Mesodermal cell (in vitro differentiated cells): ENCODE data around the gene GLB1L.

ENCODE experiments used
- H3K27ac ChIP-seq: 2 replicates; pipeline ENCODE4 v1.7.0; 2013; ENCODE audit warnings: mild to moderate bottlenecking, low read depth, low read length, moderate library complexity; ENCODE audit not compliant: severe bottlenecking
- H3K36me3 ChIP-seq: 2 replicates; pipeline ENCODE4 v1.7.1; 2013; ENCODE audit warnings: mild to moderate bottlenecking, low read length, moderate library complexity; ENCODE audit not compliant: control insufficient read depth, insufficient read depth
- H3K4me1 ChIP-seq: one replicate; pipeline ENCODE4 v1.7.1; 2013; ENCODE audit warnings: mild to moderate bottlenecking, low read length; ENCODE audit not compliant: insufficient read depth, control insufficient read depth, poor library complexity, severe bottlenecking
- H3K4me3 ChIP-seq: 2 replicates; pipeline ENCODE4 v1.7.0; 2013; ENCODE audit warnings: low read length, control low read depth, mild to moderate bottlenecking; ENCODE audit not compliant: insufficient read depth, poor library complexity, severe bottlenecking; ENCODE audit errors: extremely low read depth
- H3K9me3 ChIP-seq: 2 replicates; pipeline ENCODE4 v1.7.1; 2013; ENCODE audit warnings: mild to moderate bottlenecking, low read length, moderate library complexity; ENCODE audit not compliant: control insufficient read depth
- WGBS, 2 experiments: methylation state at CpG; one replicate each; pipeline ENCODE4 v1.1.5; 2013; ENCODE audit warnings: missing lambda C conversion rate in 2 of 2; ENCODE audit not compliant: insufficient coverage in 2 of 2; 5-methylcytosine and 5-hydroxymethylcytosine counted together

GLB1L gene

DNA sequence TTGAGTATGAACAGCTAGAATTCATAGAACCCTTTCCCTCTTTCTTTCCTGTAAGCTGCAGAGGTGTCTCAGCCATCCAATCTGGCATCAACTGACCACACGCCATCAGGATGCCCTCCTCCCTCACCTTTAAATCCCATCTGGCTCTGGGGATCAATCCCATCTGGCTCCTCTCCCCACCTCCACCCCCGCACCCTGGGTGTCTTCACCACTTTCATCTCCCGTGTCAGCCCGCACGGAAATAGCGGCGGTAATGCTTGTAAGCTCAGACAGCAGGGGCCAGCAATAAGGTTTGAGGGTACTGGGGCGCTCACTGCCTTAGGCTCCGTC is 7.3 kb upstream of the GLB1L start:
- H3K9me3 ChIP-seq: no peaks in the 10 kb centered on the region
- no peak overlapping the region for H3K27ac ChIP-seq
- 11 to 19% methylated on average over 9 of the region's 9 CpGs for WGBS, 2 experiments
- H3K4me1 ChIP-seq: peaks cover 38% of the 10 kb centered on the region
- no peak overlapping the region for H3K4me3 ChIP-seq
- peaks cover 9% of the 10 kb centered on the region for H3K36me3 ChIP-seq

DNA sequence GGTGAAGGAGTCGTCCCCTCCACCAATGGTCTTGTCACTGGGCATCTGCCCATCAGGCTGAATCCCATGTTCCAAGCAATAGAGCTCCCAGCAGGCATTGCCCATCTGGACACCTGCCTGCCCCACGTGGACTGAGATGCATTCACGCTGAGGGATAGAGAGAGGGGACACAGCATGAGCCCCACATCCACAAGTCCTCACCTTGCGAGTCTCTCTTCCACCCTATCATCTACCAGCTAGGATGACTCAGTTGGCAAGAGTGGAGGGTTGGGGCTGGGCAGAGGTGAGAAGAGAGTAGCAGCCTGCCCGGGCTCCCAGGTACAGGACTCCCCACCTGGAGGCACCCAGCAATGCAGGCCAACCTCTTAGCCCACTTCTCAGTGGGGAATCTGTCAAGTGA is 6.8 kb upstream of the GLB1L start:
- Histone ChIP-seq H3K4me3 (no peak overlapping the region), H3K36me3 (peaks cover 14% of the 10 kb centered on the region), H3K4me1 (peaks cover 38% of the 10 kb centered on the region), H3K9me3 (no peaks in the 10 kb centered on the region), H3K27ac (no peak overlapping the region)
- WGBS, 2 experiments: 51 to 60% methylated on average over 2 to 4 of the region's 5 CpGs

DNA sequence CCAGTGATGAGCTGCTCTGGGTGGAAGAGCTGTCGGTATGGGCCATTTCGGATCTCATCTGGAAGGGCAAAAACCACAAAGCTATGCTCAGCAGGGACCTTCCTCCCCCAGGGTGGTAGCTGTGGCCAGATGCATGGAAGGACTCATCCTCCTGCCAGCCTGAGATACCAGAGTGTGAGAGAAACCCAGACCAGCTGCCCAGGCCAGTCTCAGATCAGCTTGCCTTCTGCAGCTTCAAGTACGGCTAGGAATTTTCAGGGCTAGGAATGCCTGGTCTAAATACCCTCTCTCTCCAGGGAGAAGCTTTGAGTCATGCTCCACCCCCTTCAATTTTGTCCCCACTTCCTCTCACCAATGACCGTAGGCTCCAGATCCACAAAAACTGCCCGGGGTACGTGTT is 6.4 kb upstream of the GLB1L start:
- H3K9me3 ChIP-seq: no peaks in the 10 kb centered on the region
- H3K4me1 ChIP-seq: peaks cover 38% of the 10 kb centered on the region
- H3K36me3 ChIP-seq: peaks cover 18% of the 10 kb centered on the region
- WGBS, 2 experiments: 67 to 86% methylated on average over 1 to 6 of the region's 6 CpGs
- H3K27ac ChIP-seq: no peak overlapping the region
- H3K4me3 ChIP-seq: no peak overlapping the region

DNA sequence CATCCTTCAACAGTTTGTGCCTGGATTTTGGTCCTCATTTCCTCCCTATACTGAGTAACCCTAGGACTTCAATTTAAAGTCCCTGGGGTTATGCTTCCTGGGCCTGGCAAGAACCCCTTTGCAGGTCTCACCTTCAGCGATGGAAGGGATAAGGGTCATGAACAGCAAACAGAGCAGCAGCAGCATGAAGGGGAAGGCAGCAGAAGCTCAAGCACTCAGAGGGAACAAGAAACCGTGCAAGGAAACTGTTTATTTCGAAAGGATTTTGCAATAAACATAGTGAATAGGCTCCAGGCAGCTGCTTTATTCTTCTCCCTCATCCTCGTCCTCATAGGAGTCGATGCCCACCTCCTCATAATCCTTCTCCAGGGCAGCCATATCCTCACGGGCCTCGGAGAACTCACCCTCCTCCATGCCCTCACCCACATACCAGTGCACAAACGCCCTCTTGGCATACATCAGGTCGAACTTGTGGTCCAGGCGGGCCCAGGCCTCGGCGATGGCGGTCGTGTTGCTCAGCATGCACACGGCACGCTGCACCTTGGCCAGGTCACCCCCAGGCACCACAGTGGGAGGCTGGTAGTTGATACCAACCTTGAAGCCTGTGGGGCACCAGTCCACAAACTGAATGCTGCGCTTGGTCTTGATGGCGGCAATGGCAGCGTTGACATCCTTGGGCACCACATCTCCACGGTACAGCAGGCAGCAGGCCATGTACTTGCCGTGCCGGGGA is 5.0 kb upstream of the GLB1L start:
- Histone ChIP-seq H3K36me3 (peaks cover 18% of the 10 kb centered on the region), H3K4me3 (no peak overlapping the region), H3K4me1 (peaks cover 42% of the 10 kb centered on the region), H3K27ac (peak overlapping the region; percentile 85), H3K9me3 (no peaks in the 10 kb centered on the region)
- 92 to 94% methylated on average over 22 of the region's 22 CpGs for WGBS, 2 experiments

DNA sequence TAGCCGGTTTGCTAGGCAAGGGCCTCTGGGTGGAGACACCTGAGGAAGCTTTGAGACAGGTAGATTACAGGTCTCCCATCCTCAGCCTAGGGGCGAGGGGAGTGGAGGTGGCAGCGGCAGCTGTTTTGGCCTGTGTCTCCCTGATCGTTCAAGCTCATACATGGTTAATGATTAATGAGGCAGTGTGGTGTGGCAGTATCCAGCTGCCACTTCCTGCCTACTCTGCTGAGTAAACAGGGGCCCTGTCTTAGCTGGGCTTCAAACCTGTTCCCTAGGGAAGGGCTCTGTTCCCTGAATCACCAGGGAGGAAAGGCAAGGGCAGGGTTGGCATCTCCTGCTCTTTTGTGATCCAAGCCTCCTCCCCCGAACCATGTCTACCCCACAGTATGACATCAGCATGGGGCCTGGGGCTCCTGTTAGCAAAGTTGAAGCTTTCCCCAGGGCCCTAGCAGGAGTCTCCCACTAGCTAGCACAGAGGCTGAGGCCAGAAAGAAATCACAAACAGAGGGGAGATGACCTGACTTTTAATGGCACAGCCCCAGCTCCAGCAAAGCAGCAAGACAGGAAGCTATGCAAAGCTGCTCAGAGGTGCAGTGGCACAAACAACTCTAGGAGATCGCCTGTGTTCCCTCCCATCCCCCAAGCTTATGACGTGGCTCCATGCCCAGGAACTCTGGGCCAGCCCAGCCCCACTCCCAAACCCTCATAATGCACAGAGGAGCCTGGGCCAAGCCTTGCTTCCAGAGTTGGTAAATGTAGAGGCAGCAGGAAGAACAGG is 4.1 kb upstream of the GLB1L start:
- Histone ChIP-seq H3K36me3 (peaks cover 18% of the 10 kb centered on the region), H3K4me3 (no peak overlapping the region), H3K27ac (peak overlapping the region; percentile 85), H3K4me1 (peaks cover 45% of the 10 kb centered on the region), H3K9me3 (no peaks in the 10 kb centered on the region)
- WGBS, 2 experiments: 44 to 79% methylated on average over 3 to 4 of the region's 7 CpGs

DNA sequence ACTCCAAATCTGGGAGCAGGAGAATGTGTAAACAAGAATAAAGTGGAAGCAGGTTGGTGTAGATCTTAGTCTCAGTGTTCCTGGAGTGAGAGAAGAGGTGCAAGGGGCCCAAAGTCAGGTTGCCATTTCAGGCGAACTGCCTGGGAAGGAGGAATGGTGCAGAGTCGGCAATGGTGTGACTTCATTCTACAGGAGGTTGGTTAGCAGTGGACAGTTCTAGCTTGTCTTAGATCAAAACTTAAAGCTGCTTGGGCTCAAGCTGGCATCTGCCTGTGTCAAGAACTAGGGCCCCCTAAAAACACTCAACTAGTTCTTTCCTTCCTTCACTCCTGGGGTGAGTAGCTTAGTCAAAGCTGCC is 3.6 kb upstream of the GLB1L start:
- Histone ChIP-seq H3K4me3 (no peak overlapping the region), H3K36me3 (peaks cover 18% of the 10 kb centered on the region), H3K9me3 (no peaks in the 10 kb centered on the region), H3K4me1 (peaks cover 42% of the 10 kb centered on the region), H3K27ac (peak overlapping the region; percentile 85)
- 100% methylated on average over 2 of the region's 2 CpGs for WGBS, 2 experiments

DNA sequence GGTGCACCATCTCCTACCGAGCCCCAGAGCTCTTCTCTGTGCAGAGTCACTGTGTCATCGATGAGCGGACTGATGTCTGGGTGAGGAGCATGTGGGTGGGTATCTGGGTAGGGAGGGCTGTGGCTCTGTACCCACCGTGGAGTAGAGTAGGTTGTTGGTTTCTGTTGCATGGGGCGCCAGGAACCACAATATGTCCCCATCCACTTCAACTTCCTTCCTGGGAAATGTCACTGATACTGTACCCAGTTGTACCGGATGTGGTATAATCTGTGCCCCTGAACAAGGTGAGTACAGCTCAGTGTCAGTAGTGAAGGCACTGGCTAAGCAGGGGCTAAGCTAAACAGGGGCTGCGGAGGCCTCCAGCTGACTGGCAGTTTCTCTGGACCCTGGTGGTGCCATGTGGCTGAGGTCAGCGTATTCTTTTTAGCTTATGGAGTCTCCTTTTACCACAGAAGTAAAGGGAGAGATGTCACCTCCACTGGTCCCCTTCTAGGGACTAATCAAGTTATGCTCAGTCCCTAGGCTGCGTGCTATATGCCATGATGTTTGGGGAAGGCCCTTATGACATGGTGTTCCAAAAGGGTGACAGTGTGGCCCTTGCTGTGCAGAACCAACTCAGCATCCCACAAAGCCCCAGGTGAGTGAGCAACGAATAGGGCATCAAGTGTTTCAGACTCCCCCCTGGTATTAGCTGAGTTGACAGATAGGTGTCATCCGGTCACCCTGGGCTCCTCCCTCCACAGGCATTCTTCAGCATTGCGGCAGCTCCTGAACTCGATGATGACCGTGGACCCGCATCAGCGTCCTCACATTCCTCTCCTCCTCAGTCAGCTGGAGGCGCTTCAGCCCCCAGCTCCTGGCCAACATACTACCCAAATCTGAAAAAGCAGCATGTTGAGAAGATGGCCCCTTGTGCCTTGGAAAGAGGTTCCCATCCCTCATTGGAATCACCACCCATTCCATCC is 2.7 kb upstream of the GLB1L start:
- WGBS, 2 experiments: 93% methylated on average over 13 to 14 of the region's 17 CpGs
- H3K9me3 ChIP-seq: no peaks in the 10 kb centered on the region
- H3K4me3 ChIP-seq: no peak overlapping the region
- no peak overlapping the region for H3K27ac ChIP-seq
- peaks cover 34% of the 10 kb centered on the region for H3K4me1 ChIP-seq
- peaks cover 18% of the 10 kb centered on the region for H3K36me3 ChIP-seq

DNA sequence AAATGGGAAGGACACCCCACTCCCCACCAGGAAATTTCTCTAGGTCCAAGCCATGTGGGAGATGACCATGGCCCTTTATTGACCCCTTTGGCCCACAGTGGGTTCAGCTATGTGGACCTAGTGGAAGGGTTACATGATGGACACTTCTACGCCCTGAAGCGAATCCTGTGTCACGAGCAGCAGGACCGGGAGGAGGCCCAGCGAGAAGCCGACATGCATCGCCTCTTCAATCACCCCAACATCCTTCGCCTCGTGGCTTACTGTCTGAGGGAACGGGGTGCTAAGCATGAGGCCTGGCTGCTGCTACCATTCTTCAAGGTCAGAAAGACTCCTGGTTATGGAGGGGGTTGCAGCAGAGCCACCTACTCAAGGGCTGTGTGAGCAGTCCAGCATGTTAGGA is 1.3 kb upstream of the GLB1L start:
- H3K4me3 ChIP-seq: peak overlapping the region; percentile 89
- H3K4me1 ChIP-seq: peaks cover 28% of the 10 kb centered on the region
- H3K36me3 ChIP-seq: peaks cover 18% of the 10 kb centered on the region
- WGBS, 2 experiments: 97 to 100% methylated on average over 10 of the region's 10 CpGs
- H3K27ac ChIP-seq: no peak overlapping the region
- no peaks in the 10 kb centered on the region for H3K9me3 ChIP-seq

DNA sequence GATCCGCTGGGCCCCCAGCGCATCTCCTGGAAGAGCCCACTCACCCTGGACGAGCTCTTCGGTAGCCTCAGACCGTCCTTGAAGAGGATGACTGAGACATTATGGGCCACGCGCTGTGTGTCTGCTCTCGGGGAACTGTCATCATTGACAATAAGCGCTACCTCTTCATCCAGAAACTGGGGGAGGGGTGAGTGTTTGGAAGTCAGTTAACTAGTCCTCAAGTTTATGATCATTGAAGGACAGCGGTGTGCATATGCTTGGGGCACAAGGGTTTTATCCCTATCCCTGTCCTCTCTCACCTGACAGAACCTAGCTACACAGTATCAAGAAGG is 621 bp upstream of the GLB1L start:
- Histone ChIP-seq H3K9me3 (no peaks in the 10 kb centered on the region), H3K27ac (peak overlapping the region; percentile 97), H3K36me3 (peaks cover 18% of the 10 kb centered on the region), H3K4me1 (peaks cover 24% of the 10 kb centered on the region), H3K4me3 (peak overlapping the region; percentile 89)
- 26 to 32% methylated on average over 8 to 9 of the region's 10 CpGs for WGBS, 2 experiments

DNA sequence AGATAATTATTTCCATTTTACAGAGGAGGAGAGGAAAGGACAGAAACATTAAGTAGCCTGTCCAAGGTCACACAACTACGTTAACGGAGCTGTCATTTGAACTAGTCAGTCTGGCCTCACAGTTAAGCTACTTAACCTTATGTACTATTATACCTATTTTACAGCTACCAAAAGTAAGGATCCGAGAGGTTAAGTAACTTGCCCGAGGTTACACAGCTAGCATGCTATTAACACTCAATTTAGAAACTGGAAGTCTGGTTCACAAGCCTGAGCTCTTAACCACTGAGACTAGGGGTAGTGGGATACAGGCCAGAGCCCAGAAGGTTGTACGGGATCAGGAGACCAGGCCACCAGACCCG is 476 bp downstream of the GLB1L start:
- Histone ChIP-seq H3K36me3 (peaks cover 18% of the 10 kb centered on the region), H3K4me1 (peaks cover 20% of the 10 kb centered on the region), H3K9me3 (no peaks in the 10 kb centered on the region), H3K27ac (peak overlapping the region; percentile 97), H3K4me3 (peak overlapping the region; percentile 89)
- 45 to 51% methylated on average over 5 of the region's 6 CpGs for WGBS, 2 experiments
